Measurements from ENCODE around the gene PACS2. TPM values are rescaled to one million over a fixed set of nuclear protein-coding genes. Genes with fewer than 3 reads are reported as not detected.

PACS2 gene
- polyA plus RNA-seq, 3 donors: 3.1 to 87.0 (median 3.7) TPM

GRCh38 chr14:105350450-105351244 is 36.1 kb downstream of the PACS2 start:
- no peak overlapping the region for H3K27ac ChIP-seq (ENCODE audit: low read depth in 1 of 2, low read length in 2 of 2)
- intact Hi-C loops (cut with micrococcal nuclease): no loop called here
- H3K4me3 ChIP-seq (replicated peaks in 1 of 3; ENCODE audit: low read depth in 2 of 3, low read length in 3 of 3): no peak overlapping the region
- peaks cover 10 to 19% of the 10 kb centered on the region in 2 donors for H3K36me3 Mint-ChIP-seq
- peaks cover 3 to 4% of the 10 kb centered on the region in 2 donors for H3K4me1 ChIP-seq (ENCODE audit: control insufficient read depth in 1 of 2, insufficient read depth in 2 of 2, low read length in 2 of 2)
- peaks cover 0 to 8% of the 10 kb centered on the region in 2 donors for H3K36me3 ChIP-seq (replicated peaks in 1 of 2; ENCODE audit: control insufficient read depth in 1 of 2, insufficient read depth in 2 of 2, low read length in 2 of 2)
- no peak for TF ChIP-seq CTCF (IDR thresholded peaks at IDR 0.05)
- H3K27me3 Mint-ChIP-seq (ENCODE audit: low read depth in 3 of 3): peaks cover 0 to 5% (median 0%) of the 10 kb centered on the region in 3 donors
- peaks cover 0 to 2% (median 0%) of the 10 kb centered on the region in 7 donors for H3K9me3 Mint-ChIP-seq
- no peak overlapping the region for H3K4me2 ChIP-seq (replicated peaks; ENCODE audit: extremely low read depth, low read length, poor library complexity, severe bottlenecking)
- no peaks in the 10 kb centered on the region for H3K27me3 ChIP-seq (ENCODE audit: control insufficient read depth in 2 of 2, insufficient read depth in 2 of 2, low read length in 2 of 2)
- H3K79me2 ChIP-seq (ENCODE audit: insufficient read depth, low read length): no peaks in the 10 kb centered on the region
- no peak overlapping the region for H3K9ac ChIP-seq (ENCODE audit: insufficient read depth, low read length, poor library complexity, severe bottlenecking)
- peaks cover 18% of the 10 kb centered on the region for H4K20me1 ChIP-seq (ENCODE audit: insufficient read depth, low read length)
- no peak overlapping the region for H3K4me3 Mint-ChIP-seq
- no peak overlapping the region for H2AFZ ChIP-seq (ENCODE audit: insufficient read depth, low read depth, low read length, poor library complexity, severe bottlenecking)
- H3K9me3 ChIP-seq (replicated peaks in 1 of 2; ENCODE audit: control insufficient read depth in 1 of 2, insufficient read depth in 1 of 2, low read length in 2 of 2): no peaks in the 10 kb centered on the region
- WGBS (ENCODE audit: insufficient coverage): 93% methylated on average over 31 of the region's 37 CpGs
- peaks cover 2% of the 10 kb centered on the region for H3K4me1 Mint-ChIP-seq
- H3K27ac Mint-ChIP-seq: no peak overlapping the region
- DNase-seq: no peak

GRCh38 chr14:105351410-105351809 is 36.9 kb downstream of the PACS2 start:
- peaks cover 3 to 4% of the 10 kb centered on the region in 2 donors for H3K4me1 ChIP-seq (ENCODE audit: control insufficient read depth in 1 of 2, insufficient read depth in 2 of 2, low read length in 2 of 2)
- no peaks in the 10 kb centered on the region for H3K79me2 ChIP-seq (ENCODE audit: insufficient read depth, low read length)
- Mint-ChIP-seq H3K36me3 (peaks cover 10 to 19% of the 10 kb centered on the region in 2 donors), H3K4me3 (no peak overlapping the region), H3K27ac (no peak overlapping the region), H3K4me1 (peaks cover 2% of the 10 kb centered on the region), H3K9me3 (no peaks in the 10 kb centered on the region), H3K27me3 (ENCODE audit: low read depth in 3 of 3) (peaks cover 0 to 5% (median 0%) of the 10 kb centered on the region in 3 donors)
- TF ChIP-seq CTCF (IDR thresholded peaks at IDR 0.05): no peak
- H4K20me1 ChIP-seq (ENCODE audit: insufficient read depth, low read length): peaks cover 18% of the 10 kb centered on the region
- no peak for DNase-seq
- no peak overlapping the region for H3K9ac ChIP-seq (ENCODE audit: insufficient read depth, low read length, poor library complexity, severe bottlenecking)
- H3K27ac ChIP-seq (ENCODE audit: low read depth in 1 of 2, low read length in 2 of 2): no peak overlapping the region
- H2AFZ ChIP-seq (ENCODE audit: insufficient read depth, low read depth, low read length, poor library complexity, severe bottlenecking): no peak overlapping the region
- WGBS (ENCODE audit: insufficient coverage): 100% methylated on average over 1 of the region's 3 CpGs
- H3K4me2 ChIP-seq (replicated peaks; ENCODE audit: extremely low read depth, low read length, poor library complexity, severe bottlenecking): no peak overlapping the region
- no peaks in the 10 kb centered on the region for H3K27me3 ChIP-seq (ENCODE audit: control insufficient read depth in 2 of 2, insufficient read depth in 2 of 2, low read length in 2 of 2)
- H3K9me3 ChIP-seq (replicated peaks in 1 of 2; ENCODE audit: control insufficient read depth in 1 of 2, insufficient read depth in 1 of 2, low read length in 2 of 2): no peaks in the 10 kb centered on the region
- peaks cover 0 to 8% of the 10 kb centered on the region in 2 donors for H3K36me3 ChIP-seq (replicated peaks in 1 of 2; ENCODE audit: control insufficient read depth in 1 of 2, insufficient read depth in 2 of 2, low read length in 2 of 2)
- no peak overlapping the region for H3K4me3 ChIP-seq (replicated peaks in 1 of 3; ENCODE audit: low read depth in 2 of 3, low read length in 3 of 3)
- intact Hi-C loops (cut with micrococcal nuclease): no loop called here
